ENCODE data around the gene HOXA9.

DNA sequence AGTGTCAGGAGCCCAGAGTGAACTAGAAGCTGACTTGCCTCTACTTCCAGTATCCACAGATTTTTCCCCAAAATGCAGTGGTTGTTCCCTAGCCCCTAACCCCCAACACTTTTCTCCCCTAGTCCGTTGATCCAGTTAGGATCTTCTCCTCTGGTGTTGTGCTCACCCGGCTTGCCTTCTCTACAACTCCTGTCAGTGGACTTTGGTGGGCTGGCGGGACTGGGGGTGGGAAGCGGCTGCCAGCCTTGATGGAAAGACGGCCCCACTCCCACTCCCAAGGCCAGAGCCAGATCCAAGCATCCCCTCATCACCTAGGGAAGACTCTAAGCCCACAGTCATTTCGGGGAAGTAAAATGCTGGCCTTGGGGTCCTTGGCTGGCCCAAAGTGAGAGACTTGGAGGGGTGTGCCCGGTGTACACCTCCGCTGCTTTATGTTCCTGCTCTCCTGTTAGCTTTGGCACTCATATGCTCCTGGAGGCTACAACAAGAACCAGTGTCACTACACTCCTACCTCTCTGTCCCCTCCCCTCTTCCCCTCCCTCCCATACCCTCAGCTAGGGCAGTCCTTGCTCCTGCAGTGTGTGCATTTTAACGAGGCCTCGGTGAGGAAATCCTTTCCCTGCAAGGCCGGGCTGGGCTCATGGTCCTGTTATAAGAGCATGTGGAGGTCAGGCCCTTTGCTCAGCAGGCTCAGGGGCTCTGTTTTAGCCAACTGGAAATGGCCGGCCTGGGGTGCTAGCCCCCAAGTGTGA, 9.7 kb upstream of the HOXA9 start:
- TF ChIP-seq, protein P1, sequence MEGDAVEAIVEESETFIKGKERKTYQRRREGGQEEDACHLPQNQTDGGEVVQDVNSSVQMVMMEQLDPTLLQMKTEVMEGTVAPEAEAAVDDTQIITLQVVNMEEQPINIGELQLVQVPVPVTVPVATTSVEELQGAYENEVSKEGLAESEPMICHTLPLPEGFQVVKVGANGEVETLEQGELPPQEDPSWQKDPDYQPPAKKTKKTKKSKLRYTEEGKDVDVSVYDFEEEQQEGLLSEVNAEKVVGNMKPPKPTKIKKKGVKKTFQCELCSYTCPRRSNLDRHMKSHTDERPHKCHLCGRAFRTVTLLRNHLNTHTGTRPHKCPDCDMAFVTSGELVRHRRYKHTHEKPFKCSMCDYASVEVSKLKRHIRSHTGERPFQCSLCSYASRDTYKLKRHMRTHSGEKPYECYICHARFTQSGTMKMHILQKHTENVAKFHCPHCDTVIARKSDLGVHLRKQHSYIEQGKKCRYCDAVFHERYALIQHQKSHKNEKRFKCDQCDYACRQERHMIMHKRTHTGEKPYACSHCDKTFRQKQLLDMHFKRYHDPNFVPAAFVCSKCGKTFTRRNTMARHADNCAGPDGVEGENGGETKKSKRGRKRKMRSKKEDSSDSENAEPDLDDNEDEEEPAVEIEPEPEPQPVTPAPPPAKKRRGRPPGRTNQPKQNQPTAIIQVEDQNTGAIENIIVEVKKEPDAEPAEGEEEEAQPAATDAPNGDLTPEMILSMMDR (IDR thresholded peaks at IDR 0.05) = no peak
- TF ChIP-seq POLR2AphosphoS5 (IDR thresholded peaks at IDR 0.05) = peak; percentile 92
- peak; percentile 92 for TF ChIP-seq POLR2A (IDR thresholded peaks at IDR 0.05)
